Measurements from ENCODE around the gene SGCG.
"Not testable (repeated sequence)": the region's sequence is repeated elsewhere in the genome, so short reads cannot be mapped to it uniquely, and the experiment has no call there.

Gene SGCG, protein sequence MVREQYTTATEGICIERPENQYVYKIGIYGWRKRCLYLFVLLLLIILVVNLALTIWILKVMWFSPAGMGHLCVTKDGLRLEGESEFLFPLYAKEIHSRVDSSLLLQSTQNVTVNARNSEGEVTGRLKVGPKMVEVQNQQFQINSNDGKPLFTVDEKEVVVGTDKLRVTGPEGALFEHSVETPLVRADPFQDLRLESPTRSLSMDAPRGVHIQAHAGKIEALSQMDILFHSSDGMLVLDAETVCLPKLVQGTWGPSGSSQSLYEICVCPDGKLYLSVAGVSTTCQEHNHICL

DNA sequence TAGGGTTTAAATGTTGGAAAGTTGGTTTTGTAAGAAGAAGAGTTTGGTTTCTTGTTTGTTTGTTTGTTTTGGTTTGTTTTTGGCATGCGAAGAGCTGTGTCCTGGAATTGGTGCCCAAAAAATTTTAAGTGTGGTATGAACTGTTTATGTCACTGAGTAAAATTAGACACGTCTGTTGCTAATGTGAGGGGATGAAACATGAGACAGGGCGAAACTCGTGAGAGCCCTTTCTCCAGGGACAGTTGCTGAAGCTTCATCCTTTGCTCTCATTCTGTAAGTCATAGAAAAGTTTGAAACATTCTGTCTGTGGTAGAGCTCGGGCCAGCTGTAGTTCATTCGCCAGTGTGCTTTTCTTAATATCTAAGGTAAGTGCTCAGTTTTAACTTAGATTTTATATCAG is at the start of gene SGCG:
SGCG (plus strand) TSS at position 269 of the 400 bp plus-strand sequence. CDS start 22,716 bp downstream, outside the sequence.
- no peak for DNase-seq

DNA sequence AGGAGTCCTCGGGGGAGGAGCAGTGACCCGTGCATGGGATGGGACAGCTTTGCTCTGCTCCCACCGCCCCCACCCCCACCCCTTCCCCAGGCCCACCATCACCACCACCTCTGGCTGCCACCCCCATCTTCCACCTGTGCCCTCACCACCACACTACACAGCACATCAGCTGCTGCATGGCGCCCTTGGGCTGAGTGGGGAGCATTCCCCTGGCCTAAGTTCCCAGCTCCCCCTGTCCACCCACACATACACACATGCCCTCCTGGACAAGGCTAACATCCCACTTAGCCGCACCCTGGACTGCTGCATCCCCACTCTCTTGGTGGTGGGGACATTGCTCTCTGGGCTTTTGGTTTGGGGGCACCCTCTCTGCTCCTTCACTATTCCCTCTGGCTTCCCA is 46.2 kb upstream of the SGCG start:
- no peak for DNase-seq

DNA sequence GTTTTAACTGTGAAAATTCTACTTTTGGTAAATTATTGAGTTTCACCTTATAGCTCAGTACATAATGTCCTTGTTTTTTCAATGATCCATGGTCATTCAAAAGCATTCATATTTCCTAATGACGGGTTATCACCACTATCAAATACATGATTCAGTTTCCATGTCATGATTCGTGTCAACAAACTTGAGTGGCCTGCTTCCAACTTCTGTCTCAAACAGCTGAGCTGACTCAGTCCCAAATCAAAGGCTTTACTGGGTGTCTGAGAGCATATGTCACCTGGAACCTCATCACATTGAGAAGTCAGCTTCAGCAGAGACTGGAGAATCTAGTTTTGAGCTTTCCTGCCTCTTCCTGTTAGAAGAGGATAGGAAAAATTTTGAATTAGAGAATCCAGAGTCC is 40.3 kb upstream of the SGCG start:
- no peak for DNase-seq

DNA sequence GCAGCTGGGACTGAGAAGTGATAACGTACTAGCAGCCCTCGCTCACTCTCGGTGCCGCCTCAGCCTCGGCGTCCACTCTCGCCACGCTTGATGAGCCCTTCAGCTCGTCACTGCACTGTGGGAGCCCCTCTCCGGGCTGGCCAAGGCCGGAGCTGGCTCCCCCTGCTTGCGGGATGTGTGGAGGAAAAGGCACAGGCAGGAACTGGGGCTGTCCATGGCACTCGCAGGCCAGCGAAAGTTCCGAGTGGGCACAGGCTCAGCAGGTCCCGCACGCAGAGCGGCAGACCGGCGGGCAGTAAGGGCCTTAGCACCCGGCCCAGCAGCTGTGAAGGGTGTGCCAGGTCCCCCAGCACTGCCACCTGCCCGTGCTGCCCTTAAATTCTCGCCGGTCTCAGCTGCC is 38.8 kb upstream of the SGCG start:
- DNase-seq, result no peak

DNA sequence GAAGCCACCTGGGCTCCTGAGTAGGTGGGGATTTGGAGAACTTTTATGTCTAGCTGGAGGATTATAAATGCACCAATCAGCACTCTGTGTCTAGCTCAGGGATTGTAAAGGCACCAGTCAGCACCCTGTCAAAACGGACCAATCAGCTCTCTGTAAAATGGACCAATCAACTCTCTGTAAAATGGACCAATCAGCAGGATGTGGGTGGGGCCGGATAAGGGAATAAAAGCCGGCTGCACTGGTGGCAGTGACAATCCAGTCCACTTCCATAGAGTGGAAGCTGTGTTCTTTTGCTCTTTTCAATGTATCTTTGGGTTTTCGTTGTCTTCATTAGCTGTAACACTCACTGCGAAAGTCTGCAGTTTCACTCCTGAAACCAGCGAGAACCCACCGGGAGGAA is 38.2 kb upstream of the SGCG start:
- DNase-seq, result not testable (repeated sequence)

DNA sequence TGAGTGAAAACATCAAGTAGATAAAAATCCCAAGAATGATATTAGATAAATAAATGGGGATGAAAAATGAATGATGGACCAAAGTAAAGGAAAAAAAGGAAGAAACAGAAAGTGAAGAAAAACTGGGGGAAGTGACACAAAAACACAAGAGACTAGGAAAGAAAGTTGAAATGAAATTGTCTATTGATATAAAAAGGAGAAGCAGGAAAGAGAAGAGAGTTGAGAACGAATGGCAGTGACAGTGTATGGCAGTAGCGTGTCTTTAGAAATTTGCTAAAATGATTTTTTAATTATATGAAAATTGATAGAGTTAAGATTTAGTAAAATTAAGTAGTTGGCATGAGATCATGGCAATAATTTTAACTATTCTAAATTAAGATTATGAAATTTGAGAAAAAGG is 36.3 kb upstream of the SGCG start:
- no peak for DNase-seq

DNA sequence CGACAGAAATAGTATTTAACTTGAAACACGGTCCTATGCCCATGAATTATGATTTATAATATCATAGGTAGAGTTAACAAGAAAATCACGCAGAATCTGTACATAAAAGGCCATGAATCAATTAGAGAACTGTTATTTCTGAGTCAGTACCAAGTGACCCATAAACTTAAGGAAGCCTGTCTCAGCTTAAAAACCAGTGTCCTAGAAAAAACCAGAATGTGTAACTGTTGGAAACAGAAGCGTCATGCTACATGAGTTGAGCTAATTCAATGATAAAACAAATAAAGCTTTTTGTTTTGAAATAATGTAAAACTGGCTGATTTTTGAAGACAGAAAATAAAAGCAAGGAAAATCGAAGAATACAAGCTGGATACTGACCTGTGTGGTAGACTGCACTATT is 34.8 kb upstream of the SGCG start:
- DNase-seq, result no peak

DNA sequence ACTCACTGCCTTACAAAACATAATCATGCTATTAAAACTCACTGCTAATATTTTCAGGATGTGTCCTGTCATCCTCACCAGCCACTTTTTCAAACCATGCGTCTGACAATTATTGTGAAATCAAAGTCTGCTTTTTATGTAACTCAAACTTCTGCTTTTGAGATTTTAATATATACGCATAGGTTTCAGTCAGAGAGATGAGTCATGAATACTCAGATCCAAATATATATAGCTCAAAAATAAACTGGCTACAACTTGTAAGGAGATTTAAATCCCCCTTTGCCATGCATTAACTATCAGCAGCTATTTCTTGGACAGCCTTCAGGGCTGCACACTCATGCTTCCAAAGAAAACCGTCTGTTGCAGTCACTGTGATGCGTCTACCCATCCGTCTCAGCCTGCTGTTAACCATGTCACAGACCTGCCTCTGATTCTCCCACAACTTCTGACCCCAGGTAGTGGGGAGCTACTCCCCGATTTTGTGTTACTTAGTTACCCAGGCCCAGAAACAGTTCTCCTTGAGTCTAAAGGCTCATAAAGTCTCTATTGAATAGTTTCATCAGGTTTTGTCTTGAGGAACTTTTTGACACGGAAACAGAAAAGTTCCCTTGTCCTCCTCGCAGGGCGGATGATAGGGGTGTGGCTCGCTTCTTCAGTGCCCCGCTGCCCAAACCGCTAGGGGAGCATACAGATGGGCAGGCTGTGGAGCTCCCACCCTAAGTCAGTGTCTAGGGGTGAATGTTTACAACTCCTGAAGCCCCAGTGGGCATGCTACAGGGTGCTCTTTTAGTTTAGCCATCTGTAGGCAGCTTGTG is 33.8 kb upstream of the SGCG start:
- no peak for DNase-seq

DNA sequence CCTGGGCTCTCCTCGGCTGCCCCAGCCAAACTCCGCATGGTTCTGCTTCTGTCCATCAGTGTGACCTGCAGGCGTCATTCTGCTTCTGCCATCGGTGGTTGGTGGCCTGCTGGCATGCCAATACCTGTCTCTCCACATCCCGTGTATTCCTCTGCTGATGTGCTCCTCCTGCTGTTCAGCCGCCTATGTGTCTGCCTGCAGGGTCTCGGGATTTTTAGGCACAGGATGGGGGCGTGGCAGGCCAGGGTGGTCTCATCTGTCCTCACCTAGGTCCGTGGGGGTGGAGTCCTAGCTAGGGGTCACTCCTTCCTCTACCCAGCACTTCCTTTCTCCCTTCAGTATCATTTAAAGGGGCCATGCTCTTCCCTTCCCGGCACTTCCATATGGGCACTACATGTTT is 33.0 kb upstream of the SGCG start:
- no peak for DNase-seq

DNA sequence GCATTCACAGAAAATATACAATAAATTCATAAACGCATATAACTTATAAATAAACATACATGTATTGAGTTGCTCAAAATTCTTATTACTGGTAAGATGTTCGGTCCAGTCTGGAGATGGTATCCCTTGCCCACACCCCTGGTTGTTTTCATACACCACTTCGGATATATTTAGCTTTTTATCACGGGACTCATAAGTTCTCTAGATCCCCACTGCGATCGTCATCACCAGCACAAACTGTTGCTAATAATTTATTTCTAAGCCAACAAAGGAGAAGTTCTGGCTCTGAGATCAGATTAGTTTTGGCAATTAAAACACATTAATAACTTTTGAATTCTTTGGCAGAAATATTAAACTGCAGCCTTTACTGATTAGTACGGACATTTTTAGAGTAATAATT is 23.0 kb upstream of the SGCG start:
- DNase-seq, result no peak

DNA sequence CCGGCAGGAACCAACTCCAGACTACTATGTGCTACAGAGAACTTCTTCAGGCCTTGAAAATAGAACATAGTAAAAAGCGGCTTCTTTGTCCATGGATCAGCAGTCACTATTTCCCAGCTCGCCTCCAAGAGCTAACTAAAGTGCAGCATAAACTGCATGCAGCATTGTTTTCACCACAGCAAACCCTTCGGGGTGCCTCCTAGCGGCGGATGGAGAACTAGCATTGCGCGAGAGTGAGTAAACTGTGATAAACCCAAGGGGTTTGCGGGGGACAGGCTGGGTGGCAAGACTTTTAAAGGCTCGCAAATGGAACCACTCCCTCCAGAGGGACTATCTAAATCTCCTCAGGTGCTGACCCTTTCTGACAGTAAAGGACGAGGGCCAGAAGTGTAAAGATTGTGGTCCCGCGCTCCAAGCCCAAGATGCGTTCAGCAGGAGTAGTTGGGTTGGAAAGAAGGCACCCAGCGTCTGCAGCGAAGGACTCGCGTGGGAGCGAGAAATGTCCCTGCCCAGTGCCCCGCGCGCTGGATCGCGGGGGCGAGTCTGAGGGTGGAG is 21.5 kb upstream of the SGCG start:
- peak; percentile 13 to 22 for DNase-seq

DNA sequence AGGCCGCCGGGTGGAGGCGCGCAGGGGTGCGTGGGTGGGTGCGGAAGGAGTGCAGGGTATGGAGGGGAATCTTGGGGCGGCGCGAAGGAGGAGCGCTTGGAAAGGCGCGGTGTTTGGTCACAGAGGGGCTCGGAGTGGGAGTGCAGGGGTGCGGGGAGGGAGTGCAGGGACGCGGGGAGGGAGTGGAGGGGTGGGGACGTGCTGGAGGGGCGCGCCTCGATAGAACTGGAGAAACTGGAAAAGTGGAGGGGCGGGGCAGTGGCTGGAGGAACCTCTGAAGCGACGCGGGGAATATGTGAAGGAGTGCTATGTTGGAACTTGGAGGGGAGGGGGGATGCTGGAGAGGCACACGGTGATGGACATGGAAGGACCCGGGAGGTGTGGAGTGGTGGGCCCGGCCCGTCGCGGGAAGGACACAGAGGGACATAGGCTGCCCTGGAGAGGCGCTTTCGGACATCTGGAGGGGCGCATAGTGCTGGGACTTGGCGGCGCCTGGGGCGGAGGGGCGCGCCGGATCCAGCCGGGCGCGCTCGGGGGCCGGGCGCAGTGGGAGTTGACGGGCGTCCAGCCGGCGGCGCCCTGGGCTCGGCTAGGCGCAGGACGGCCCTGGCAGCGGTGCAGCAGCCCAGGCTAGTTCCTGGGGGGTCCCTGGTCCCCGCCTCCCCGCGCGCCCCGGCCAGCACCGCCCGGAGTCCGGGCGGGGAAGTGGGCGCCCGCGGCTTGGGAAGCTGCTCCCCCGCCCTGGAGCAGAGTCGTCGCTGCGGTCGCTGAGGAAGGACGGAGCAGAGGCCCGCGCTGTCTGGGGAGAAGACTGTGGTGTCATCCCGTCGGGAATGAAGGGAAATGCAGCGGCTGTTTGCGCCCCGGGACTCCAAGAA is 20.8 kb upstream of the SGCG start:
- no peak for DNase-seq

DNA sequence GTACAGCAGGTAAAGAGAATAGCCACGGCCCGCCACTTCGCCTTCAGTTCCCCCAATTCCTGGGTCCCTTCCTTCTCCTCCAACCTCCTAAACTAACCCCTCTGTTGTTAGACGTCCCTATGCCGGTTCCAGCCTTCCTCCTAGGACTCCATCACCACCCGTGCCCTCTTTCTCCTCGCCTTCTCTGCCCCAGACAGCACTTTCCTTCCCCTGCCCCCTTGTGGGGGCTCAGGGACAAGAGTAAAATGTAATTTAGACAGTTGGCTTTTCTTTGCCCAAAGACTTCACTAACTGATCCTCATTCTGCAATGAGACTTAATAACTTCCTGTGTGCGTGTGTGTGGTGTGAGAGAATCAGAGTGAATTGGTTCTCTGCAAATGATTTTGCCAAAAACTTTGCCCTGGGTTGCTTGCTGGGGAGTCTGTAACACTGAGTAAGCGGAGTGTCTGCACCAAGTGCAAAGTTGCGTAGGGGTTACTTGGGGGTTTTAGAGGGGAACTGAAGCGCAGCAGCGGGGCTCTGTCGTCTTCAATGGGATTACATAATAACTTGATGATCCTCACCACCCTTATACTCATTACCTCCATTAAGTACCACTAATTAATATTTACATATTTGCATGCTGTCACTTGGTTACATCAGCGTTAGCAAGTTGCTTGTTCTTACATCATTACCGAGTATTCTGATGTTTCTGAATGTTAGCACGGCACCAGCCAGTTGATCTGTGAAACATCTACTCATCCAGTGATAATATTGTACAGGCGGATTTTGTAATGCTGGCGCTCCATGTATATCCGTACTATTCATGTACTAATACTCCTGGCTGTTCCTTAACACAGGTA is 19.9 kb upstream of the SGCG start:
- DNase-seq, result no peak

DNA sequence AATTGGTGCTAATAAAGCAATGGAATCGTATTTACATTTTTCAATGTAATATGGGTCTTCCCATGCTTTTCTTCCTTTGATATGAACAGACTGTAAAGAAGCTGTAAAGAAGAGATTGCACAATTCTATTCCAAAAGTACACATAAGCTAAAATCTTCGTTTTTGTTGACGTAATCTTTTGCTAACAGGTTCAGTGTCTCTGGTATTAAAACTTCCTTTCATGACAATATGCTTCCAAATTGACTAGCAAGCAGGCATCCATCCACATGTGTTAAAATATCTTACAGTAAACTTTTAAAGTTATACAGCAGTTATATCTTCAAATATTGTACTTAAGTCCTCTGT is 19.3 kb upstream of the SGCG start:
- DNase-seq, result no peak

DNA sequence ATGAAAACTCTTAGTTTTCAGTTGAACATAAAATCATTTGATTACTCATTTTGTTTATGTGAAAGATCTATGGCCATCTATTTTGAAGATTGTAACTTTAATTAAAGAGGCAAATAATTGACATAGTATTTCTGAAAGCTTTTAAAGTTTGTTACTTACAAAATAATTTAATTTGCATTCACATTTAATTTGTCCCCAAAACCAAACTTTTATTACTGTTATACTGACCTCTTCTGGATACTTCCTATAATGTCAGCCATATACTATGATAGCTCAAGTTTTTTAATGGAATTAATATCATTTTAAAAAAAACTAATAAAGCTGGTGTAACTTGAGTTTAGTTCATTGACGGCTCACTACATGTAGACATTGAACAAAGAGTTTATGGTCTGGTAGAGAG is 4.9 kb upstream of the SGCG start:
- DNase-seq, result no peak

DNA sequence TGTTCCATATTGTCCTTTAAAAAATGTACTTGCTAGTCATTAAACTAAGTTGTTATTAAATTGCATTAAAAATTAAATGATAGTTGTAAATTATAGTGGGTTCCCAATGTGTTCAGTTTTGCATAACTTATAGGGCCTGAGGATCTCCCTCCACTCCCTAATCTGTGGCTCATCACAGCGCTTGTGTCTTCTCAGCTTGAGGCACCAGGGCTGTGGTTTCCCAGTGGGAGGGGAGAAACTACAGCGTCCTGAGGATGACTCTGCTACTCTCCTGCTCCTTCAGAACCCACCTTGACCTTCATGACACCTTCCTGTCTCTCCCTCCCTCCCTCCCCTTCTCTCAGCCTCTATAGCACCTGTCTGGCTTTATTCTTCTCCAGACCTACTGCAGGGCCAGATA is 1.4 kb downstream of the SGCG start:
- DNase-seq, result no peak

DNA sequence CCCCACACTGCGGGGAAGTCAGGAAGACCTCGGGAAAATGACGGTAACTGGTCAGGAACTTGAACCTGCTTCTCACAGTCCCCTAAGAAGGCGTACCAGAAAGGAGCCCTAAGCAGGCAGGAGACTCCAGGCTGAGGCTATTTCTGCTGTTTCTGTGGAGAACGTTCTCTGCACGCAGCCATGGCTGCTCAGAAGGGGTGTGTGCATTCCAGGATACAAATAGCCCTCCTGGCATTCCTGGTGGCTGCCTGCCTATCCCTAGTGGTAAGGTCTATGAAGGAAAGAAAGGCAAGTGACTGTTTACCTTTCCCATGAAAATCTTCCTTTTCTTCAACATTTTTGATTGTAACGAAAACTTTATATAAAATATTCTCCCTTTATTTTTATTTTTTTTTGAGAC is 2.5 kb downstream of the SGCG start:
- no peak for DNase-seq

DNA sequence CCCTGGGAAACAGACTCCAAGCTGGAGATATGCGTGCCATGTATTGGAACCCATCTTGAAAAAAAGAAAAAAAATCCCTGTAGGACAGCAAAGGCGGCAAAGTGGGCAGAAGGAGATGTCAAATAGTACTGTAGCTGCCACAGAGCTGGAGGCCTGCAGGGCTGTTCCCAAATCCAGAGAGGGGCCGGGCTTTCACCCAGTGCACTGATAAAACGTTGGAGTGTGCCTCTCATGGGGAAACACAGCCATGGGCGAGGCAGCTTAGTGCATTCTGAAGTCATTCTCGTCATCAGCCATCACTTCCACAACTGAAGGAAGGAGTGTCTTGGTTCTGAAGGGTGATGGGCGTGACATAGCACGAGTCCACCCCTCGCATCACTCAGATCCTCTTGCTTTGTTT is 4.8 kb downstream of the SGCG start:
- no peak for DNase-seq

DNA sequence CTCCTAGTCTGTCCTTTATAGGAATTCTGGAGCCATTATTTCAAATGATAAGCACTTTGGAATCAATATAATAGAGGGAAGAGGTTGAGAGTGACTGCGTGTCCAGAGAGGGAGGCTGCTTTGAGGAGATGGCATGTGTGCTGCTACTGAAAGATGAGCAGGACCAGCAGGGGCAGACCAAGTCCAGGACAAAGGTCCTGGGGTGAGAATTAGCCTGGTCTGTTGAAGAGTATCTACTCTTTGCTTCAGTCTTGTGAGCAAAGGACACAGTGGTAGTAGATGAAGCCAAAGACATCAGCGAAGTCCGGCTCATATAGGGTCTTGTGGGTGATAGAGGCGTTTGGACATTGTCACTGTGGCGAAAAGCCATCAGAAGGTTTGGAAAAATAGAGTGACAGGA is 21.1 kb downstream of the SGCG start:
- DNase-seq, result no peak

DNA sequence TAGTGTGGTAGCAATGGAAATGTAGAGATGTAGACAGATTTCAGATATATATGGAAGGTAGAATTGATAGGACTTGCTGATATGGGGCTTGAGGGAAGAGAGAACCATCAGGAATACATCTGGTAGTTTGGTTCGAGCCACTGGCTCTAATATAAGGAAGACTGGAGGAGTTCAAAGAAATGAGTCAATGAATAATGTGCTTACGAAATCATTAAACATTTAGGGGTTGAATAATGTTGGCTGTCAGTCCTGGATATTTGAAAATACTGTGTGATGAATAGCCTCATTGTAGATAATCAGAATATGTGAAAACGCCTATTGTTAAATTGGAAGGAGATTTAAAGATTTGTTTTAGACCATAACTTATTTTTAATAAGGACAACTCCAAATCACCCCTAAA is 21.6 kb downstream of the SGCG start:
- DNase-seq, result no peak

DNA sequence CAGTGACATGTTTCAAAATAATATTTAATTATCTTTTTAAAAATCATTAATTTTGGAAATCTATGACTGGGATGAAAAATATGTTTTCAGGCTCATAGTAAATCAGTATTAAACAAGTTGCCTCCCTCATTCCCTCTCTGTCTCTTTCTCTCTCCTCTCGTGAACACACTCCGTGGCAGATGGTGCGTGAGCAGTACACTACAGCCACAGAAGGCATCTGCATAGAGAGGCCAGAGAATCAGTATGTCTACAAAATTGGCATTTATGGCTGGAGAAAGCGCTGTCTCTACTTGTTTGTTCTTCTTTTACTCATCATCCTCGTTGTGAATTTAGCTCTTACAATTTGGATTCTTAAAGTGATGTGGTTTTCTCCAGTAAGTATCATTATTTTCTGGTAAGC is 22.7 kb downstream of the SGCG start:
- DNase-seq, result no peak

DNA sequence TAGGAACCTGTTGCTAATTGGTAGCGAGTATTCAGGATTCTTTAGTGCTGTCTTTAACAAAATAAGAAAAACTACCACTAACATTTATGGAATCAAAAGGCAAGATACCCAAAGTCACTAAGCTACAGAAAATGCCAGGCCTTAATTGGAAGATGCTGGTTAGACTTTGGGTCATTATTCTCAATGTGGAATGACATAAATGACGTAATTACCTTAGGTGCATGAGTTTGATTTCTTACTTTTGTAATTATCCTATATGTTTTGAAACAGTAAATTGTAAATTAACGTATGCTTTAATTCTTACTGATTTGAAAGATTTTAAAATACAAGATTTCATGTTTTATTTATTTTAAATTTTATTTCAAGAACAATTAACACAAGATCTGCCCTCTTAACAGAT is 25.0 kb downstream of the SGCG start:
- no peak for DNase-seq

DNA sequence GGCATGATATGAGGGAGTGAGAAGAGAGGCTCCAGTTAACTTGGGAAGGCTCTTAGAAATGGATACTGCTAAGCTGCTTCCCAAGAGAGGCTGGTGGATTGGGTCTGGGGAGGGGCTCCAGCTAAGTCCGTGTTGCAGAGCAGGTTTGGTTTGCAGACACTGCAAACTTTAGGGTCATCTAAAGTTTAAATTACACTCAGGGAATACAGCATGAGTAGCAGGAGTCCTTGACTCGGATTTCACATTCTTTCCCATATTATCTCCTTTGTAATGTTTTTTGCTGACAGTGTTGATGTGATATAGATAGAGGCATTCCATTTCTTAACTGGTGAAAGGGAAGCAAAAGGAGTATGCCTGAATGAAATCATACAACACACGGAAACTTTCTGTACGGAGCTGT is 31.9 kb downstream of the SGCG start:
- DNase-seq, result no peak
